K562 (cell line): ENCODE results near the gene SLC25A4.

Experiments
- BDP1 ChIP-seq: IDR thresholded peaks from 3 replicates; pipeline ENCODE4 v1.6.1; 2011; ENCODE audit not compliant: insufficient read length, insufficient read depth
- DIDO1 ChIP-seq: fragments of 450-650 bp; IDR thresholded peaks from 2 replicates; pipeline ENCODE4 v1.6.1; 2016; ENCODE audit warnings: low read depth, missing biosample characterization, missing genetic modification characterization
- ESRRA ChIP-seq: fragments of 450-650 bp; IDR thresholded peaks from 2 replicates; pipeline ENCODE4 v1.6.1; 2014; ENCODE audit warnings: low read depth, mild to moderate bottlenecking, moderate library complexity, borderline replicate concordance
- PHB2 ChIP-seq: fragments of 450-650 bp; IDR thresholded peaks from 2 replicates; pipeline ENCODE4 v1.6.1; 2017; ENCODE audit warnings: low read depth
- RAD21 ChIP-seq, 2 experiments: fragments of 250-450 bp in 1 of 2; fragments of 450-650 bp in 1 of 2; sonication (Bioruptor Pico) in 1 of 2; formaldehyde crosslinking in 1 of 2; IDR thresholded peaks in 1 of 2; conservative IDR thresholded peaks in 1 of 2; 2 replicates each; pipeline versions ENCODE4 v1.4.0 to v1.8.0; 2020 to 2022; ENCODE audit warnings: mild to moderate bottlenecking in 2 of 2, moderate library complexity in 1 of 2
- TAF15 ChIP-seq: fragments of 200-400 bp; formaldehyde crosslinking; IDR thresholded peaks from 2 replicates; pipeline ENCODE4 v1.6.1; 2017; ENCODE audit warnings: mild to moderate bottlenecking, low read depth, low read length, moderate library complexity
- TF ChIP-seq, protein P1 (sequence below): fragments of 450-650 bp; IDR thresholded peaks from 2 replicates; pipeline ENCODE4 v1.6.1; 2016; ENCODE audit warnings: low read depth, mild to moderate bottlenecking, moderate library complexity
- TF ChIP-seq, protein P2 (sequence below): fragments of 250-450 bp; sonication (Bioruptor Pico); IDR thresholded peaks from 2 replicates; pipeline ENCODE4 v1.8.0; 2022; ENCODE audit warnings: moderate library complexity, mild to moderate bottlenecking, inconsistent platforms

DNA sequence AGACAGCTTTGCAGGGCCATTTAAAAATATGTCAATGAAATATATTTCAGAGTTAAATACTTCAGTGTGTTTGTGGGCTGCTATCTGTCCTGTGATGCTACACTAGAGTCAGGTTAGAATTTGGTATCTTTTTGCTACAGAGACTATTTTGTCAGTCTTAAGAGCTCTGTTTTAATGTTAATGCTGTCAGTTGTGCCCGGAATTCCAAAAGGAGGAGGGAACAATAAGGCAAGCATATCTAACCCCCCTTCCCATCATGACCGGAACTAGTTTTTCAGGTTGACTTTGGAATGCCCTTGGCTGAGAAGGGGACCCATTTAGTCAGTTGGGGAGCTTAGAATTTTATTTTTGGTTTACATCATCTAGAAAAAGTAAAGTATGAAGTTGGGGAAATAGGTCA is 34.9 kb upstream of the SLC25A4 start:
- no peak for TF ChIP-seq BDP1
- TF ChIP-seq ESRRA: no peak
- TF ChIP-seq, protein P1, sequence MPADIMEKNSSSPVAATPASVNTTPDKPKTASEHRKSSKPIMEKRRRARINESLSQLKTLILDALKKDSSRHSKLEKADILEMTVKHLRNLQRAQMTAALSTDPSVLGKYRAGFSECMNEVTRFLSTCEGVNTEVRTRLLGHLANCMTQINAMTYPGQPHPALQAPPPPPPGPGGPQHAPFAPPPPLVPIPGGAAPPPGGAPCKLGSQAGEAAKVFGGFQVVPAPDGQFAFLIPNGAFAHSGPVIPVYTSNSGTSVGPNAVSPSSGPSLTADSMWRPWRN: no peak
- TF ChIP-seq DIDO1 (tag): no peak
- TF ChIP-seq TAF15: no peak
- TF ChIP-seq, protein P2, sequence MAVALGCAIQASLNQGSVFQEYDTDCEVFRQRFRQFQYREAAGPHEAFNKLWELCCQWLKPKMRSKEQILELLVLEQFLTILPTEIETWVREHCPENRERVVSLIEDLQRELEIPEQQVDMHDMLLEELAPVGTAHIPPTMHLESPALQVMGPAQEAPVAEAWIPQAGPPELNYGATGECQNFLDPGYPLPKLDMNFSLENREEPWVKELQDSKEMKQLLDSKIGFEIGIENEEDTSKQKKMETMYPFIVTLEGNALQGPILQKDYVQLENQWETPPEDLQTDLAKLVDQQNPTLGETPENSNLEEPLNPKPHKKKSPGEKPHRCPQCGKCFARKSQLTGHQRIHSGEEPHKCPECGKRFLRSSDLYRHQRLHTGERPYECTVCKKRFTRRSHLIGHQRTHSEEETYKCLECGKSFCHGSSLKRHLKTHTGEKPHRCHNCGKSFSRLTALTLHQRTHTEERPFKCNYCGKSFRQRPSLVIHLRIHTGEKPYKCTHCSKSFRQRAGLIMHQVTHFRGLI (CRISPR knock-in tag): no peak
- no peak for TF ChIP-seq RAD21 (CRISPR knock-in tag; conservative IDR thresholded peaks at IDR 0.05 in 1 of 2, IDR thresholded peaks at IDR 0.05 in 1 of 2)
- TF ChIP-seq PHB2: no peak
